ENCODE results near the gene HAUS8. TPM values are rescaled to one million over a fixed set of nuclear protein-coding genes. Genes with fewer than 3 reads are reported as not detected.

Gene HAUS8
- polyA plus RNA-seq, 1 donor from 2014 or later: 3.6 TPM

GRCh38 chr19:17070421-17070820, 4.8 kb downstream of the HAUS8 start:
- no peak for TF ChIP-seq SMC3 (conservative IDR thresholded peaks at IDR 0.05; ENCODE audit: poor library complexity)
- no peak for TF ChIP-seq MXI1 (conservative IDR thresholded peaks at IDR 0.05; ENCODE audit: poor library complexity, severe bottlenecking)
- TF ChIP-seq RAD21 (conservative IDR thresholded peaks at IDR 0.05): no peak
- TF ChIP-seq, protein P1, sequence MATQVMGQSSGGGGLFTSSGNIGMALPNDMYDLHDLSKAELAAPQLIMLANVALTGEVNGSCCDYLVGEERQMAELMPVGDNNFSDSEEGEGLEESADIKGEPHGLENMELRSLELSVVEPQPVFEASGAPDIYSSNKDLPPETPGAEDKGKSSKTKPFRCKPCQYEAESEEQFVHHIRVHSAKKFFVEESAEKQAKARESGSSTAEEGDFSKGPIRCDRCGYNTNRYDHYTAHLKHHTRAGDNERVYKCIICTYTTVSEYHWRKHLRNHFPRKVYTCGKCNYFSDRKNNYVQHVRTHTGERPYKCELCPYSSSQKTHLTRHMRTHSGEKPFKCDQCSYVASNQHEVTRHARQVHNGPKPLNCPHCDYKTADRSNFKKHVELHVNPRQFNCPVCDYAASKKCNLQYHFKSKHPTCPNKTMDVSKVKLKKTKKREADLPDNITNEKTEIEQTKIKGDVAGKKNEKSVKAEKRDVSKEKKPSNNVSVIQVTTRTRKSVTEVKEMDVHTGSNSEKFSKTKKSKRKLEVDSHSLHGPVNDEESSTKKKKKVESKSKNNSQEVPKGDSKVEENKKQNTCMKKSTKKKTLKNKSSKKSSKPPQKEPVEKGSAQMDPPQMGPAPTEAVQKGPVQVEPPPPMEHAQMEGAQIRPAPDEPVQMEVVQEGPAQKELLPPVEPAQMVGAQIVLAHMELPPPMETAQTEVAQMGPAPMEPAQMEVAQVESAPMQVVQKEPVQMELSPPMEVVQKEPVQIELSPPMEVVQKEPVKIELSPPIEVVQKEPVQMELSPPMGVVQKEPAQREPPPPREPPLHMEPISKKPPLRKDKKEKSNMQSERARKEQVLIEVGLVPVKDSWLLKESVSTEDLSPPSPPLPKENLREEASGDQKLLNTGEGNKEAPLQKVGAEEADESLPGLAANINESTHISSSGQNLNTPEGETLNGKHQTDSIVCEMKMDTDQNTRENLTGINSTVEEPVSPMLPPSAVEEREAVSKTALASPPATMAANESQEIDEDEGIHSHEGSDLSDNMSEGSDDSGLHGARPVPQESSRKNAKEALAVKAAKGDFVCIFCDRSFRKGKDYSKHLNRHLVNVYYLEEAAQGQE (IDR thresholded peaks at IDR 0.05; ENCODE audit: borderline replicate concordance): no peak
- TF ChIP-seq, protein P2, sequence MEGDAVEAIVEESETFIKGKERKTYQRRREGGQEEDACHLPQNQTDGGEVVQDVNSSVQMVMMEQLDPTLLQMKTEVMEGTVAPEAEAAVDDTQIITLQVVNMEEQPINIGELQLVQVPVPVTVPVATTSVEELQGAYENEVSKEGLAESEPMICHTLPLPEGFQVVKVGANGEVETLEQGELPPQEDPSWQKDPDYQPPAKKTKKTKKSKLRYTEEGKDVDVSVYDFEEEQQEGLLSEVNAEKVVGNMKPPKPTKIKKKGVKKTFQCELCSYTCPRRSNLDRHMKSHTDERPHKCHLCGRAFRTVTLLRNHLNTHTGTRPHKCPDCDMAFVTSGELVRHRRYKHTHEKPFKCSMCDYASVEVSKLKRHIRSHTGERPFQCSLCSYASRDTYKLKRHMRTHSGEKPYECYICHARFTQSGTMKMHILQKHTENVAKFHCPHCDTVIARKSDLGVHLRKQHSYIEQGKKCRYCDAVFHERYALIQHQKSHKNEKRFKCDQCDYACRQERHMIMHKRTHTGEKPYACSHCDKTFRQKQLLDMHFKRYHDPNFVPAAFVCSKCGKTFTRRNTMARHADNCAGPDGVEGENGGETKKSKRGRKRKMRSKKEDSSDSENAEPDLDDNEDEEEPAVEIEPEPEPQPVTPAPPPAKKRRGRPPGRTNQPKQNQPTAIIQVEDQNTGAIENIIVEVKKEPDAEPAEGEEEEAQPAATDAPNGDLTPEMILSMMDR (IDR thresholded peaks at IDR 0.05; ENCODE audit: poor library complexity, severe bottlenecking): no peak
- no peak for TF ChIP-seq EP300 (conservative IDR thresholded peaks at IDR 0.05; ENCODE audit: poor library complexity, severe bottlenecking)
- TF ChIP-seq POLR2AphosphoS5 (IDR thresholded peaks at IDR 0.05): no peak
- no peak for TF ChIP-seq EZH2 (IDR thresholded peaks at IDR 0.05; ENCODE audit: borderline replicate concordance, insufficient read depth, low read length, poor library complexity, severe bottlenecking)
- TF ChIP-seq TAF1 (IDR thresholded peaks at IDR 0.05; ENCODE audit: low read depth): no peak
- H3F3A ChIP-seq (ENCODE audit: insufficient read depth, low read length, poor library complexity, severe bottlenecking): no peaks in the 10 kb centered on the region
- no peaks in the 10 kb centered on the region for H3K9me2 ChIP-seq (ENCODE audit: insufficient read depth, low read length)
- H2AFZ ChIP-seq (ENCODE audit: low read depth, low read length): no peak overlapping the region
- H3K36me3 ChIP-seq (ENCODE audit: insufficient read depth, low read length): no peaks in the 10 kb centered on the region
- no peak overlapping the region for H3K4me2 ChIP-seq (ENCODE audit: low read length)
- H4K20me1 ChIP-seq (ENCODE audit: insufficient read depth): no peaks in the 10 kb centered on the region
- H3K79me2 ChIP-seq (replicated peaks; ENCODE audit: insufficient read depth, low read length): peaks cover 7% of the 10 kb centered on the region
- no peak overlapping the region for H3K4me3 ChIP-seq (ENCODE audit: low read length)
- H3K27ac ChIP-seq (ENCODE audit: low read length): no peak overlapping the region
- no peaks in the 10 kb centered on the region for H3K9me3 ChIP-seq (ENCODE audit: low read length)
- no peaks in the 10 kb centered on the region for H3K27me3 ChIP-seq (ENCODE audit: insufficient read depth, low read depth, low read length)
- no peak overlapping the region for H3K9ac ChIP-seq (ENCODE audit: low read length)

- no peak overlapping the region for H3K27ac ChIP-seq (ENCODE audit: low read length)
- no peaks in the 10 kb centered on the region for H3K27me3 ChIP-seq (ENCODE audit: insufficient read depth, low read depth, low read length)
- no peak overlapping the region for H3K4me2 ChIP-seq (ENCODE audit: low read length)
- no peaks in the 10 kb centered on the region for H4K20me1 ChIP-seq (ENCODE audit: insufficient read depth)
- H3K4me3 ChIP-seq (ENCODE audit: low read length): no peak overlapping the region
- H3K79me2 ChIP-seq (replicated peaks; ENCODE audit: insufficient read depth, low read length): peaks cover 2% of the 10 kb centered on the region
- no peak for TF ChIP-seq POLR2AphosphoS5 (IDR thresholded peaks at IDR 0.05)
- TF ChIP-seq TAF1 (IDR thresholded peaks at IDR 0.05; ENCODE audit: low read depth): no peak
- no peak for TF ChIP-seq RAD21 (conservative IDR thresholded peaks at IDR 0.05)
- TF ChIP-seq EZH2 (IDR thresholded peaks at IDR 0.05; ENCODE audit: borderline replicate concordance, insufficient read depth, low read length, poor library complexity, severe bottlenecking): no peak
- TF ChIP-seq SMC3 (conservative IDR thresholded peaks at IDR 0.05; ENCODE audit: poor library complexity): no peak
- no peak overlapping the region for H2AFZ ChIP-seq (ENCODE audit: low read depth, low read length)
- H3F3A ChIP-seq (ENCODE audit: insufficient read depth, low read length, poor library complexity, severe bottlenecking): no peaks in the 10 kb centered on the region
- no peaks in the 10 kb centered on the region for H3K9me3 ChIP-seq (ENCODE audit: low read length)
- H3K9ac ChIP-seq (ENCODE audit: low read length): no peak overlapping the region
- no peaks in the 10 kb centered on the region for H3K9me2 ChIP-seq (ENCODE audit: insufficient read depth, low read length)
- H3K36me3 ChIP-seq (ENCODE audit: insufficient read depth, low read length): no peaks in the 10 kb centered on the region
Measured at GRCh38 chr19:17069193-17069592, 6.1 kb downstream of the HAUS8 start.

Data from neural cell (in vitro differentiated cells).